NCI-H460 (cell line): ENCODE measurements around the gene PPP2R5D. TPM values are rescaled to one million over a fixed set of nuclear protein-coding genes. Genes with fewer than 3 reads are reported as not detected.
A peak's percentile ranks its signal among the peaks of the same experiment; 100 is the strongest.
"Not testable (repeated sequence)": the region's sequence is repeated elsewhere in the genome, so short reads cannot be mapped to it uniquely, and the experiment has no call there.

Experiments
- DNase-seq: peaks from one replicate; pipeline ENCODE4 v3.0.0-alpha.2; 2016; ENCODE audit warnings: low read depth; ENCODE audit errors: extremely low read depth
- total RNA-seq: library from RNA; depleted of rRNA; stranded (reverse); fragments of >200 nt; shearing (Covaris generic); gene quantifications from 2 replicates; pipeline ENCODE4 v1.2.3, GENCODE V29; 2014

PPP2R5D gene
- total RNA-seq, 1 experiment from 2014 or later, result 34.8 TPM

DNA sequence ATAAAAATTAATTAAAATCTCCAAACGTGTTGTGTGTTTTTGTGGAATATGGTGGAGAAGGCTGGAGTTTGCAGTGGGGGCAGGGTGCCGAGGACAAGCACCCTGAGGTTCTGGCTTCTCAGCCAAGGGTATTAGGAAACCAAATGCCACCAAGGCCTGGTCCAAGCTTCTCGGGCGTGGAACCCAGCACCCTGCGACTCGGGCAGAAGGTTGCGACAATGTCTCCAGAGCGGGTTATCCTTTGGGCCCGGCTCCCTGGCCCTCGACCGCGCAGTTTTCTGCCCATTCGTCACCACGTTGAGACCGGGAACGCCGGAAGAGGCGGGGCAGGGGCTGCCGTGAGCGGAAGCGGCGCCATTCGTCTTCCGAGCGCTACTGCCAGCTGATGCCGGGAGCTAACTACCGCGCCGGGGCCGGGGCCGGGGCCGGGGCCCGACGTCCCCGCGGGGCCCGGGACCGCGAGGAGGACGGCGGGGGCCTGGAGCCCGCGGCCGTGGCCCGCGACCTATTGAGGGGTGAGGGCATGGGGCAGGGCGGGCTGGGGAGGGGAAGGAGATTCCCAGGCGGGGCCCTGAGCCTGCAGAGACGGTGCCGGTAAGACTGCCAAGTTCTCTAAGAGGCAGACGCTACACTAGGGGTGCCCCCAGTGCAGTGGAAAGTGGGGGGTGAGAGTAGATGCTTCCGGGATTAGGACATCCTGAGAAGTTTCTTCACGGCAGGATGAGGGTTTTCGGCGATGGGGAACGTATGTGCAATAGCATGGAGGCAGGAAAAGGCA, 37.1 kb downstream of the PPP2R5D start, which contains the start of gene RRP36:
Gene RRP36 (plus strand): TSS at position 354 of the 778 bp plus-strand sequence. CDS start 32 bp downstream, at position 386.
- DNase-seq, result peak; percentile 46

DNA sequence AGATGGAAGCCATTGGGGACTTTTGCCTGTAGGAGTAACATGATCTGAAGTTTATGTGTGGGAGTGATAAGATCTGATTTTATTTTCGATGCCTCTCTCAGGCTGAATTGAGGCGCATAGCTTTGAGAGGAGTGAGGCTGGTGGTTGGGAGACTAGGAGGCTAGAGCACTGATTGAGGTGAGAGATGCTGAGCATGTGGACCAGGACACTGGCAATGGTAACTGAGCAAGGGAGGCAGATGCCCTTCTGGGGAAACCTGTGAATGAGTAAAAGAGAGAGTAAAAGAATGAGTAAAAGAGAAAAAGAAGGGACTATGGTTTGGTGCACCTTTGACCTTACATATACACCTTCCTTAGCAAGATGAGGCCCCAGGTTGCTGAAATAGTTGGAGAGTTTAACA, 40.1 kb downstream of the PPP2R5D start:
- no peak for DNase-seq

DNA sequence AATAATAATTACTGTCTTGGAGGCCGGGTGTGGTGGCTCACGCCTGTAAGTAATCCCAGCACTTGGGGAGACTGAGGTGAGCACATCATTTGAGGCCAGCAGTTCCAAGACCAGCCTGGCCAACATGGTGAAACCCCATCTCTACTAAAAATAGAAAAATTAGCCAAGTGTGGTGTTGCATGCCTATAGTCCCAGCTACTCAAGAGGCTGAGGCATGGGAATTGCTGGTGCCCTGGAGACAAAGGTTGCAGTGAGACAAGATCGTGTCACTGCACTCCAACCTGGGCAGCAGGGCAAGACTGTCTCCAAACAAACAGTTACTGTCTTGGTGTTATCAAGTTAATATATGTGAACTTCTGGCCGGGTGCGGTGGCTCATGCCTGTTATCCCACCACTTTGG, 42.0 kb downstream of the PPP2R5D start:
- DNase-seq, result no peak

DNA sequence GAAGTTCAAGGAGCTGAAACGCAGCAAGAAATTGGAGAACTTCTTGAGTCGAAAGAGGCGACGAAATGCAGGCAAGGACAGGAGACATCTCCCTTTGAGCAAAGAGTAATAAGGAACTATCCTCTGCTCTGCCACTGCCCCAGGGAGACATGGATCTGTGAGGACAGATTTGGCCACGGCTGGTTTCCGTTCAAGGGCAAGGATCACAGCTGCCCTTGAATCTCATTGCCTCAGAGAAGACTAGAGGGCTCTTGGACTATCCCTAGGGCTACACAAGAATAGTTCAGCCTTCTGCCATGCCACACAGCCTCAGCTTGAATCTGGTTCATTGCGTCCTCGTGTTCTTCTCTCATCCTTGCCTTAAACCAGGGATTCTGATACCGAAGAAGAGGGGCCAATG, 44.8 kb downstream of the PPP2R5D start:
- DNase-seq, result no peak

DNA sequence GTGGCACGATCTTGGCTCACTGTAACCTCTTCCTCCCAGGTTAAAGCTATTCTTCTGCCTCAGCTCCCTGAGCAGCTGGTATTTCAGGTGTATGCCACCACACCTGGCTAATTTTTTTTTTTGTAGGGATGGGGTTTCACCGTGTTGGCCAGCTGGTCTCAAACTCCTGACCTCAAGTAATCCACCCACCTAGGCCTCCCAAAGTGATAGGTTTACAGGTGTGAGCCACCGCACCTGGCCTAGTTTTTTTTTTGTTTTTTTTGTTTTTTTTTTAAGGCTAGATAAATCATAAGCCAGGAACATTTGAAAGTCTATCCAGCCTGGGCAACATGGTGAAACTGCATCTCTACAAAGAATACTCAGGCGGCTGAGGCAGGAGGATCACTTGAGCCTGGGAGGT, 48.0 kb downstream of the PPP2R5D start:
- DNase-seq, result no peak

DNA sequence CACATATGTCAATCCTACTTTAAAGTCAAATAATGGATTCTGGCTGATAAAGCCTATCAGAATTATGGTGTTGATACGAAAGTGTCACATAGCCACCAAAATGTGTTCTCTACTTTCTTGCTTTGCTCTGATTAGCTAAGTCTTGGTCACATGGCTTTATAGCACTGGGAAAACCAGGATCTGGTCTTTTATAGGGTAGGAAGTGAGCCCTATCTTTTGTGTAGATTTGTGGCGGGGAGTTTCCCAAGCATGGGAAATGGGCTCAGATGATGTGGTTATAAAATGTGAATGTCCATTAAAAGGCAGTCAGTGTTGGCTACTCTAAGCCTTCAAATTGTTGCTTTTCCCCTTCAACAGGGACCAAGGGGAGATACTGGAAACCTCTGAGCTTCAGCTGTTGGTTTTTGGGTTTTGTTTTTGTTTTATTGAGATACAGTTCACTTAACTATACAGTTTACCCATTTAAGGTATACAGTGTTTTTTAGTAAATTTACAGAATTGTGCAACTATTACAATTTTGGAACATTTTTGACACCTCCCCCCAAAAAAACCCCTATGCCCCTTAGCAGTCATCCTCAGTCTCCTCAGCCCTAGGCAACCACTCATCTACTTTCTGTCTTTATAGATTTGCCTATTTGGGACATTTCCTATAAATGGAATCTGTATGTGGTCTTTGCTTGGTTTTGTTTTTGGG, 49.3 kb downstream of the PPP2R5D start:
- no peak for DNase-seq

DNA sequence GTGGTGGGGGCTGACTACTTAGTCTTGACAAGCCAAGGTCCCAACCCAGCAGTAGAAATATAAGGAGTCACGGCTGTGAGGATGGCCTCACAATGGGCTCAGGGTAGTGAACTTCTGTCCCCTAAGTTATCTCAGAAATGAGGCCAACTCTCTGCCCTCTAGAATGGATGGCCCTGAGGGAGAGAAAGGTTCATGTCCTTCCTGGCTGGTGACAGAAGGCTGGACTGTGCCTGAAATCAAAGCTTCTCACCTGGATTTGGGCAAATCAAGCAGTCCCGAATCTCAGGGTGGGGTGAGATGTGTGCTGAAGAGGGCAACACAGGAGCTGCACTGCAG, 49.8 kb downstream of the PPP2R5D start:
- DNase-seq, result no peak

DNA sequence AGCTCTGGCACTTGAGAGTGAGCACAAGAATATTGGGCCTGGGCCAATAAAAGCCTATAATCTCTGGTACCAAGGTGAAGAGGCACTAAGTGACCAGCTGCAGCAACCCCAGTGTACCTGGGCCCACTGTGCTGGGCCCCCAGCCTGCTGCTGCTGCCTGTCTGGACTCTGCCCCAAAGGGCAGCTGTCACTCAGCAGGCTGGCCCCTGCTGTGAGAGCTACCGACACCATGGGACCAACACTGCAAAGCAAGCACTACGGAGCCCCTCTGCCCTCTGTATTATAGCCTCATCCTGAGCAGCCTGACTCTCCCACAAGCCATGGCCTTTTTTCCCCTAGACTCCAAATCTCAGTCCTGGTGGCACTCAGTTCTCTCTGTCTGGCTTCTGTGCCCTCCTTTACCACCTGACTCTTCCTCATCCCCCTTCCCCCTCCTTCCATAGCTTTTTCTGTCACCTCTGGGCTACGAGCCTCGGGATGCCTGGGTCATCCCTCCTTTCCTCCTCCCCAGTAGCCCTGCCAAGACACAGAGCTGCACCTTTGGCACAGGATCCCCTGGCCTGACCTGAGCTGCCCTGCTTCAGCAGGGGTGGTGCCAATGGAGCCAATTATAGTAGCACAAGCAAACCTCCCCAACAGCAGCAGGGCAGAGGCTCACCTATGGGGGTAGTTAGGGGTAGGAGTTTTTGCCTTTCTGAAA, 51.3 kb downstream of the PPP2R5D start:
- no peak for DNase-seq

DNA sequence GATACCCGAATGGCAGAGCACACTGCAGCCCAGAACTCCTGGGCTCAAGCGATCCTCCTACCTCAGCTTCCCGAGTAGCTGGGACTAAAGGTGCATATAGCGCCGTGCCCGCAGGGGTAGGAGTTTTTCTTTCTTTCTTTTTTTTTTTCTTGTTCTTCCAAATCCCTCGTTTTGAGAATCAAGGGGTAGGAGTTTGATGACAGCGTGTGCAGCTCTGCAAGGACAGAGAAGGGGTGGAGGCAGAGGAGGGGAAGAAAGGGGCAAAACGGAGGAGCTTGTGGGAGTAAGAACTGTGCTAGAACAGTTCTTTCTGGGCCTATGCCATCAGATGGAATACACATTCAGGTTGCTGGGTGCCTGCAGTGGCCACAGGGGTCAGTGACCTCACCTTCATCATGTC, 52.3 kb downstream of the PPP2R5D start:
- DNase-seq, result no peak

DNA sequence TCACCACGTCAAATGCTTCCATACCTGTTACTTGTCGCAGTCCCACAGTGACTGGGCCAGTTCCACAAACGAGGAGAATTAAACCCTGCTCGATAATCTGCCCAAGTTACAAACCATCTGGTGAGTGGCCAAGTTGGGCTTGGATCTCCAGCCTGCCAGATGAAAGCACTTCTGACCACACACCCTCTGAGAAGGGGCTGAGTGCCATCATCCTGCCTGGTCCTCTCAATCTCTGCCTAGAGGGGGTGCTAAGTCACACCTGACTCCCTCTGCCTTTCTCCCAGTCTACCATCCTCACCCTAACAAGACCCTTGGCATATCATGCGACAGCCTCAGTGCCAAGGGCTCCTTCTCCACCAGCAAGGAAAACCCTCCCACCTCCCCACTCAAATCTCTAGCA, 52.8 kb downstream of the PPP2R5D start:
- DNase-seq, result no peak

DNA sequence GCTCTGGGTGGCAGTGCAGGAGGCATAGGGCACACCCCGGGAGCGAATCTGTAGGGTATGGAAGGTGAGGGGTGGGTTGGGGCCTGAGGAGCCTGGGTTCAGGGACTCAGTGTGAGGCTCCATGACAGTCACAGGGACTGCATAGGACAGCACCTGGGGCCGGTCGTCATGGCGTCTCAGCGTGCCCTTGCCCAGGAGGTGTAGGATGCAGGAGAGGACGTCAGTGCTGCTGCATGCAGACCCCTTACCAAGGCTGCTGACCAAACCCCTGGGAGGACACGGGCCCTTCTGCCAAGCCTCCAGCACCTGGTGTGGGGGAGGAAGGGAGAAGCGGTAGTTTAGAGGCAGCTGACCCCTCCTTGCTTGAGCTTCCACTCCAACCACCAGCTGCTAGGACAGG, 53.3 kb downstream of the PPP2R5D start:
- DNase-seq, result no peak

DNA sequence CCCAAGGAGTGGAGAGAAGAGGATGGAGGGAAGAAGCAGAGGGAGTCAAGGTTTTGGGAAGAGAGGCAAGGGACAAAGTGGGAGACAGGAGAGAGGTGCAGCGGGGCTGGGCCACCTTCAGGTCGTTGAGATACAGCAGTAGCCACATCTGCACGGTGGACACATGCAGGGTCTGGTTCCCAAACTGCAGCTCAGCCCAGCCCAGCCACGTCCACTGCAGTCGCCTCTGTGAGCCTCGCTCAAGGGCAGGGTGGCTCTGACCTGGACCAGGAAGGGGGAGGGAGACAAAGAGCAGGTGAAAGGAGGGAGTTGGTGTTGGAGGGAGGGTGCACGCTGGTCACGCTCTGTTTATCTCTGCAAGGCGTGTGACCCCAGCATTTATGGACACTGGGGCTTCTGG, 54.4 kb downstream of the PPP2R5D start:
- DNase-seq, result no peak

DNA sequence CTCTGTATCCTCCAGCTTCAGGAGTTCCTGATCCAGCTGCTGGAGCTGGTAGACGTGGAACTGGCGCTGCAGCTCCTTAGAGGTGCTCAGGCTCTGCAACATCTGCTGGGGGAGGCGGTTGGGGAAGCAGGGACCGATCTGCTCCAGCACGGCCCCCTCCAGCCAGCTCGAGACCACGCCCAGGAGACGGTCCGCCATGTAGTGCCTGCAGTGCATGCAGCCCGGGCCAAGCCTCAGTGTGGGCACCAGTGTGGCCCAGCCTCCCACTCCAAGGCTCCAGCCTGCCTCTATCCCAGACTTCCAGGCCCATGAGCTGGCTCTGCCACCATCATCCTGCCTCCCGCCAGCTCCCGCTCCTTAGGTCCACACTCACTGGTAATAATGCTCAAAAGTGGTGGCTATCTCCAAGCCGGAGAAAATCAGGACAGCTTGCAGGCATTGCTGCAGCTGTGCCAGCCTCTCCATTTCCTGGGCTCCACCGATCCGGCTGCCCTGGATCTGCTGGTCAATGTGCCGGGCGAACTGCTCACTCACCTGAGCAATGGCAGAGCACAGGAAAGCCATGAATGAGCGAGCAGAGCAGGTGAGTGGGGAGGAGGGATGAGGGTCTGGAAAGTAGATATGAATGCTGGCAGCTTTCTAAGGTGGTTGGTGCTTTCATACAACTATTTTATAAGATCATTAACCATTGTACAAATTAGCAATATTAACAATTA, 56.3 kb downstream of the PPP2R5D start:
- no peak for DNase-seq

DNA sequence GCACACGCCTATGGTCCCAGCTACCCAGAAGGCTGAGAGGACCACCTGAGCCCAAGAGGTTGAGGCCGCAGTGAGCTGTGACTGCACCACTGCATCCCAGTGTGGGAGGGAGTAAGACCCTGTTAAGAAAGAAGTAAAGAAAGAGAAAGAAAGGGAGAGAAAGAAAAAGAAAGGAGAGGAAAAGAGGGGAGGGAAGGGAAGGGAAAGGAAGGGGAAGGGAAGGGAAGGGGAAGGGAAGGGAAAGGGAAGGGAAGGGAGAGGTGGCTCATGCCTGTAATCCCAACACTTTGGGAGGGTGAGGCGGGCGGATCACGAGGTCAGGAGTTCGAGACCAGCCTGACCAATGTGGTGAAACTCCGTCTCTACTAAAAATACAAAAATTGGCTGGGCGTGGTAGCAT, 57.1 kb downstream of the PPP2R5D start:
- DNase-seq, result not testable (repeated sequence)

DNA sequence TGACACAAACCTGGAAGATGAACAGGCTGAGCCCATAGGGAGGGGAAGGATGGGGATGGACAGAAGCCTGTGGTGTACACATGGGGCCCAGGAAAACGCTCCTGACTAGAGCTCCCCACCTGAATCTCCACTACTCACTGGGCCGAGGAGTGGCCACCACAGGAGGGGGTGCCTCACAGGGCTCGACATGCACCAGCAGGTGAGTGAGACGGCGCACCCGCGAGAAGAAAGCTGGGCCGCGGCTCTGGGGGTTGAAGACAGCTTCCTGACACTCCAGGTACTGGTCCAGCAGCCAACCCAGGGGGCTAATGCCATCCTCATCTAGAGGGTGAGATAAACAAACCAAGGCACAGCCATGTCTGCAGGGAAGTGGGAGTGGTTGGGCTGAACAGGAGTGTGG, 58.9 kb downstream of the PPP2R5D start:
- no peak for DNase-seq

DNA sequence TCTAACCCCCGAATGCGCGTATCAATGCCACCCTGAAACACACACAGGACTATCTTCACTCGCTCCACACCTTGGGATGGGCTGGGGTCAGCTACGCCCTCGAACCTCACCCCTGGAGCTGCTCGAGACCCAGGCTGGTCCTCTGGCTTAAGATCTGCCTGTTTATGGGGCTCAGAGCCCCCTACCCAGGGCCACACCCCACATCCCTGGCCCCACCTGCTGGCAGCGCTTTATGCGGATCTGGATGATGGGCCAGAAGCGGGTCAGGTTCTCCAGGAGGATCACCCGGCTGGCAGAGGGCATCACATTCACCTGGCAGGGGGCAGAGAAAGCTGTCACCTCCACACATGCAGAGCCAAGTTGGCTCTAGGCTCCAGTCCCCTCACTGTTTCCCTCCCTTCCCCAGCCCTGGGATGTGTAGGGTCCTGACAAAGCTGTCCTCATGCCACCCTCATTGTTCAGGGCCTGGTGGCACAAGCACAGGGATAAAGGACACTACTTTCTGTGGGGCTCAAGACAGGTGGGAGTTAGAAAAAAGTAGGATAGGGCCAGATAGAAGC, 61.1 kb downstream of the PPP2R5D start:
- no peak for DNase-seq

DNA sequence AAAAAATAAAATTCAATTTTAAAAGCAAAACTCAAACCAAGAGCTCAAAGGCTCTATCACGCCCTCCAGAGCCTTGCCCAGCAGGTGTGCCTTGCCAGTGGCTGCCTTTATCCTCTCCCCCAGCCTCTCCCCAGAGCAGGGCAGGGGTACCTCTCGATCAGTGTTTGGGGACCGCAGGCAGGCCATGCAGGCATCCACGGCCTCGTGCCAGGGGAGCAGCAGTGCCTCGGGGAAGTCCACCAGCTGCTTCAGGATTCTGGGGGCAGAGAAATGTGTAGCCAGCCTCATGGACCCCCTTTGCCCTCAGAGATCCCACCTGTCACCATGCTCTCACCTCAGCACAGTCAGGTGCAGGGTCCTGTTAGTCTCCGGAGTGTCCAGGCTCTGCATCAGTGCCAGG, 63.6 kb downstream of the PPP2R5D start:
- DNase-seq, result no peak

DNA sequence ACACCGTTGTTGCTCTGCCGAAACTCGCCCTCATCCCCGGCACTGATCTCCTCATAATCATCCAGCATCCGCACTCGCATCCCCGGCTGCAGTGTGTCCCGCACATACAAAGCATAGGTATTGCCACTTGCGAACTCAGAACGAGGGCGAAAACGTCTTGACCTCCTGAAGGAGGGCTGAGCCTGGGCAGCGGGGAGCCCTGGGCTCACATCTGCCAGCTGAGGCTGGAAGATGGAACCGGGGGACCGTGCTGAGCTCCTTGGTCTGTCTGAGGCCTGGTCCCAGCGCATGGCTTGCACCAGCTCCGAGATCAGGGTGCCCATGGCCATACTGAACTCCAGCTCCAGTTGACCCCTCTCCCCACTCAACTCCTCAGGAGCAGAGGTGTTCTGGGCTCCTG, 66.6 kb downstream of the PPP2R5D start:
- no peak for DNase-seq

DNA sequence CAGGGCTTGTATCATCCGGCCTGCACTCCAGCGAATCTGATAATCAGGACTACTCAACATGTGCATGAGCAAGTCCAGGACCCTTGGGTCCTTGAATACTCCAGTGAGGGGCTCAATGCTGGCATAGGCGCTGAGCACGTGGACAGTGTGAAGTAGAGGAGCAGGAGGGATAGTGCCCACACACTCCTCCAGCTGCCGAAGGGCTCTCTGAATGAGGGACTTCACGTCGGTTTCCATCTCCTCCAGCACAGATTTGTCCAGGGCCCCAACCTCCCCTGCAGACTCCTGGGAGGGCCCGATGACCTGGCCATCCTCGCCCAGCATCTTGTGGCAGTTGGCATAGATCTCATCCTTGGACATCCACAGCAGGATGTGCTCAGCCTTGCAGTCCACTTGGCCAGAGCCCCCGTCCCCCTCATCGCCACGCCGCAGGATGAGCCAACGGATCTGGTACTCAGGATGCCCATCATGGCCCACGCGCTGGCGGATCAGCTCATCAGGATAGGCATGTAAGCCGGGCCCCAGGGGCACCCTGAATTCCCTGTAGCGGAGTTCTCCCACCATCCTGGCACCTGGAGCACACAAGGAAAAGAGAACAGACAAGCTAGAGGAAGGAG, 68.0 kb downstream of the PPP2R5D start:
- DNase-seq, result no peak

DNA sequence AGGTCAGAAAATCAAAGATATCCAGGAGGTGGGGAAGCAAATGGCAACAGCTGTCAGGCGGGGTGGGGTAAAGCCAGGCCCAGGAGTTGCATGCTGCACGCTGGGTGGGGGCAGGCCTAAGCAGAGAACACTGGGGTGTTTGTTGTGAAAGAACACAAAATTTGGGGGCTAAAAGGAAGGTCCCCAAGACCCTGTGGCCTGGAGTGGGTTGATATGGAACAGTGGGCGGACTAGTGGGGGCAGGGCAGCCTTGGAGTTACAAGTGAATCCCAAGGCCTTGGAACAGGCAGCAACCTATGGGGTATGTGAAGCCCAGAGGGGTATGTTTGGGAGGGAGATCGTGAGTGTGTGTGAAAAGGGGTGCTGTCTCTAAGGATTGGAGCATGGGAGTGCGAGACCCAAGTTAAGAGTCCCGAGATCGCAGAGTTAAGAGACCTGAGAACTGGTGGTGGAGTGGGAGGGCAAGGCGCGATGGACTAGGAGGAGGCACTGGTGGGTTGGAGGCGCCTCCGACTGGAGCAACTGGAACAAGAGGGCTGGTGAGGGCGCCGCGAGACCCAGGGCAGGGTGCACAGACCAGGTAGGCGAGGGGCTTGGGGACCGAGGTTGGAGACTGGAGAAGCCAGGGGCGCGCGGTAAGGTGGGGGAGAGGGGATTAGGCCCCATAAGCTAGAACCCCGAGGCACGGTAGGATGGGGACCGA, 68.6 kb downstream of the PPP2R5D start:
- DNase-seq, result no peak
